Activated CD8-positive, alpha-beta T cell treated with anti-CD3 and anti-CD28 coated beads for 36 hours (primary cell): ENCODE results near the gene PLCB4. TPM values are rescaled to one million over a fixed set of nuclear protein-coding genes. Genes with fewer than 3 reads are reported as not detected.

ENCODE experiments used
- ATAC-seq: fragments of 200-7000 bp; cut with Tn5 transposase; one replicate; pipeline ENCODE4 v1.10.0; 2021; ENCODE audit warnings: mild to moderate bottlenecking, moderate library complexity
- CTCF ChIA-PET: fragments of 350-600 bp; sonication (Branson Sonifier 250); formaldehyde crosslinking; loops from one replicate; lab custom pipeline; 2021; ENCODE audit warnings: antibody characterized with exemption; lab: Charles Lee
- POLR2A ChIA-PET: fragments of 350-600 bp; sonication (Branson Sonifier 250); formaldehyde crosslinking; loops from one replicate; lab custom pipeline; 2021; ENCODE audit warnings: antibody characterized with exemption; lab: Charles Lee
- DNase-seq: peaks from one replicate; pipeline ENCODE4 v3.0.0-alpha.2; 2020
- H3K27ac Mint-ChIP-seq: one replicate; pipeline ENCODE4 v1.8.0; 2021; ENCODE audit warnings: mild to moderate bottlenecking, mixed read lengths
- H3K27me3 Mint-ChIP-seq: one replicate; pipeline ENCODE4 v1.8.0; 2021; ENCODE audit warnings: mixed read lengths
- H3K36me3 Mint-ChIP-seq: one replicate; pipeline ENCODE4 v1.8.0; 2021; ENCODE audit warnings: low read depth, mixed read lengths
- H3K4me1 Mint-ChIP-seq: one replicate; pipeline ENCODE4 v1.8.0; 2021; ENCODE audit warnings: low read depth, mixed read lengths
- H3K4me3 Mint-ChIP-seq: one replicate; pipeline ENCODE4 v1.8.0; 2021; ENCODE audit warnings: mild to moderate bottlenecking, moderate library complexity, mixed read lengths
- H3K9me3 Mint-ChIP-seq: one replicate; pipeline ENCODE4 v1.8.0; 2021; ENCODE audit warnings: mixed read lengths
- intact Hi-C: fragments of 100-400 bp; cut with micrococcal nuclease; formaldehyde crosslinking; loops from one replicate; pipeline ENCODE4 v1.10.0; 2022
- total RNA-seq, 2 experiments: library from RNA; stranded (reverse); gene quantifications; one replicate each; pipeline ENCODE4 v1.2.3, GENCODE V29; 2021
- TF ChIP-seq, protein P1 (sequence below): fragments of 200-600 bp; IDR thresholded peaks from one replicate; pipeline ENCODE4 v1.8.0; 2022; ENCODE audit warnings: antibody characterized with exemption, mild to moderate bottlenecking

Gene PLCB4
- total RNA-seq, 2 experiments from 2014 or later = not detected

DNA sequence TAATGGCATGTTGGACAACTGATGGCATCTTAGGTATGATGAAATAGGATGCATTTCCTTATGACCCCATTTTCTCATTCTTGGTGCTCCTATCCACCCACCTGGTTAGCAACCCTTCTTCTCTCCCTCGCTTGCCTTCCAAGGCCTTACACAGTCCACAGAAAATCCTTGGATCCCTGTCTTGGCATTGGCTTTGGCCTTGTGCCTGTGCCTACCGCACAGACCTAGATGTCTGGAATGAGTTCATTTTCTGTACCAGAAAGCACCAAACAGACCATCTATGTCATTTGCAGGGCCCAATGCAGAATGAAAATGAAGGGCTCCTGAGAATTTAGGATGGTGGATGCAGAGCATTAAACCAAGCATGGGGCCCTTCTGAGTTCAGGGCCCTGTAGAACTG is 346.5 kb downstream of the PLCB4 start:
- H3K36me3 Mint-ChIP-seq = no peaks in the 10 kb centered on the region
- intact Hi-C loops = no loop called here
- ChIA-PET CTCF (no interaction called here), POLR2A (no interaction called here)
- H3K4me3 Mint-ChIP-seq = no peak overlapping the region
- no peaks in the 10 kb centered on the region for H3K27me3 Mint-ChIP-seq
- no peaks in the 10 kb centered on the region for H3K9me3 Mint-ChIP-seq
- DNase-seq (no peak), ATAC-seq (no peak)
- TF ChIP-seq, protein P1, sequence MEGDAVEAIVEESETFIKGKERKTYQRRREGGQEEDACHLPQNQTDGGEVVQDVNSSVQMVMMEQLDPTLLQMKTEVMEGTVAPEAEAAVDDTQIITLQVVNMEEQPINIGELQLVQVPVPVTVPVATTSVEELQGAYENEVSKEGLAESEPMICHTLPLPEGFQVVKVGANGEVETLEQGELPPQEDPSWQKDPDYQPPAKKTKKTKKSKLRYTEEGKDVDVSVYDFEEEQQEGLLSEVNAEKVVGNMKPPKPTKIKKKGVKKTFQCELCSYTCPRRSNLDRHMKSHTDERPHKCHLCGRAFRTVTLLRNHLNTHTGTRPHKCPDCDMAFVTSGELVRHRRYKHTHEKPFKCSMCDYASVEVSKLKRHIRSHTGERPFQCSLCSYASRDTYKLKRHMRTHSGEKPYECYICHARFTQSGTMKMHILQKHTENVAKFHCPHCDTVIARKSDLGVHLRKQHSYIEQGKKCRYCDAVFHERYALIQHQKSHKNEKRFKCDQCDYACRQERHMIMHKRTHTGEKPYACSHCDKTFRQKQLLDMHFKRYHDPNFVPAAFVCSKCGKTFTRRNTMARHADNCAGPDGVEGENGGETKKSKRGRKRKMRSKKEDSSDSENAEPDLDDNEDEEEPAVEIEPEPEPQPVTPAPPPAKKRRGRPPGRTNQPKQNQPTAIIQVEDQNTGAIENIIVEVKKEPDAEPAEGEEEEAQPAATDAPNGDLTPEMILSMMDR = no peak
- no peak overlapping the region for H3K27ac Mint-ChIP-seq
- H3K4me1 Mint-ChIP-seq = no peaks in the 10 kb centered on the region

DNA sequence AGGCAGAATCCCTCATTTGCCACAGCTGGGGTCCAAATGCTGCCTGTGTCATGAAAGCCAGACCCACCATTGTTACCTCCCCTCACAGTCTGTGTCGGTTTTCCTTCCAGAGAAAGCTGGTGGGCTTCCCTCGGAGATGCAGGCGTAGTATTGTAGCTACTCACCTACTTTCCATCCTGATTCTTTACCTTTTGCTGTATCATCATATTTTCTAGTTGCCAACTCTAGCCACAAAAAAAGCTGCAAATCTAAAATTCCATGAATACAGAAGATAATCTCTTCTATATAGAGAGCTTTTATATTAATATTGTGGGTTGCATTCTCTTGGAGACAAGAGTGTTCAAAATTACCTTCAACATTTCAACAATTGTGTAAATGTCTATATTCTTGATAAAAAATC is 347.5 kb downstream of the PLCB4 start:
- ChIA-PET POLR2A (no interaction called here), CTCF (no interaction called here)
- DNase-seq (no peak), ATAC-seq (no peak)
- Mint-ChIP-seq H3K27ac (no peak overlapping the region), H3K4me1 (no peaks in the 10 kb centered on the region), H3K27me3 (no peaks in the 10 kb centered on the region), H3K36me3 (no peaks in the 10 kb centered on the region), H3K9me3 (no peaks in the 10 kb centered on the region), H3K4me3 (no peak overlapping the region)
- intact Hi-C loops = no loop called here
- TF ChIP-seq, protein P1 = no peak

- CTCF ChIA-PET = interaction anchor here (4.8 kb wide), 1 partner anchor 9 kb away, joined by 30 read pairs; no protein-coding TSS in a partner anchor
- intact Hi-C loops = no loop called here
- no peaks in the 10 kb centered on the region for H3K4me1 Mint-ChIP-seq
- no peaks in the 10 kb centered on the region for H3K9me3 Mint-ChIP-seq
- TF ChIP-seq, protein P1 = no peak
- H3K4me3 Mint-ChIP-seq = no peak overlapping the region
- no peak for DNase-seq
- H3K27ac Mint-ChIP-seq = no peak overlapping the region
- H3K36me3 Mint-ChIP-seq = no peaks in the 10 kb centered on the region
- no peaks in the 10 kb centered on the region for H3K27me3 Mint-ChIP-seq
- POLR2A ChIA-PET = no interaction called here
- no peak for ATAC-seq
Measured at GRCh38 chr20:9417665-9418064, 348.8 kb downstream of the PLCB4 start.

- intact Hi-C loops = no loop called here
- ChIA-PET CTCF (interaction anchor here (1.2 kb wide), 2 partner anchors 188 to 195 kb away, joined by 4 read pairs; no protein-coding TSS in a partner anchor), POLR2A (no interaction called here)
- Mint-ChIP-seq H3K27ac (no peak overlapping the region), H3K36me3 (no peaks in the 10 kb centered on the region), H3K9me3 (no peaks in the 10 kb centered on the region), H3K27me3 (no peaks in the 10 kb centered on the region), H3K4me1 (no peaks in the 10 kb centered on the region), H3K4me3 (no peak overlapping the region)
- no peak for ATAC-seq
- no peak for DNase-seq
- TF ChIP-seq, protein P1 = no peak
Measured at GRCh38 chr20:9422321-9423057, 353.6 kb downstream of the PLCB4 start.

GRCh38 chr20:9424551-9424950 is 355.7 kb downstream of the PLCB4 start:
- H3K27ac Mint-ChIP-seq = no peak overlapping the region
- no peak for DNase-seq
- no peak overlapping the region for H3K4me3 Mint-ChIP-seq
- H3K4me1 Mint-ChIP-seq = no peaks in the 10 kb centered on the region
- POLR2A ChIA-PET = no interaction called here
- no peaks in the 10 kb centered on the region for H3K27me3 Mint-ChIP-seq
- H3K36me3 Mint-ChIP-seq = no peaks in the 10 kb centered on the region
- CTCF ChIA-PET = interaction anchor here (1.5 kb wide), 1 partner anchor 17 kb away, joined by 8 read pairs; no protein-coding TSS in a partner anchor
- no peaks in the 10 kb centered on the region for H3K9me3 Mint-ChIP-seq
- ATAC-seq = no peak
- TF ChIP-seq, protein P1 = no peak
- intact Hi-C loops = no loop called here
